Body of pancreas (tissue), 4 donors: Measurements from ENCODE around the gene SPSB2. TPM values are rescaled to one million over a fixed set of nuclear protein-coding genes. Genes with fewer than 3 reads are reported as not detected.

Experiments used
- ATAC-seq: fragments of 150-250 bp; one replicate; pipeline ENCODE4 v1.9.1; 2016
- DNase-seq, 4 donors: peaks; one replicate each; pipeline ENCODE4 v3.0.0-alpha.2; 2019
- H3K27ac ChIP-seq, 4 donors: fragments of 200-600 bp; sonication (generic); 1 replicate in 3 of 4; 2 replicates in 1 of 4; pipeline versions ENCODE4 v1.5.1 to v1.6.1; 2016 to 2019; ENCODE audit warnings: mild to moderate bottlenecking in 1 of 4, mixed read lengths in 1 of 4, moderate library complexity in 1 of 4
- H3K27me3 ChIP-seq, 2 donors: fragments of 200-600 bp; sonication (generic); one replicate each; pipeline ENCODE4 v1.6.0; 2016; ENCODE audit warnings: mild to moderate bottlenecking in 1 of 2
- H3K36me3 ChIP-seq, 2 donors: fragments of 200-600 bp; sonication (generic); replicated peaks in 1 of 2; 2 replicates each; pipeline ENCODE4 v1.5.1; 2016; ENCODE audit warnings: low read depth in 2 of 2; ENCODE audit not compliant: insufficient read depth in 1 of 2
- H3K4me1 ChIP-seq: fragments of 200-600 bp; sonication (generic); one replicate; pipeline ENCODE4 v1.6.0; 2016
- H3K4me3 ChIP-seq, 2 donors: fragments of 200-600 bp; sonication (generic); 1 replicate in 1 of 2; 2 replicates in 1 of 2; pipeline ENCODE4 v1.5.1; 2016 to 2019
- H3K9me3 ChIP-seq, 3 donors: fragments of 200-600 bp; sonication (generic); 1 replicate in 2 of 3; 2 replicates in 1 of 3; pipeline ENCODE4 v1.5.1; 2016
- CTCF ChIP-seq, 7 experiments: fragments of 450-650 bp in 4 of 7; fragments of 200-600 bp in 3 of 7; sonication (generic) in 3 of 7; IDR thresholded peaks; one replicate each; pipeline ENCODE4 v1.5.1; 2016 to 2019; ENCODE audit warnings: antibody characterized with exemption in 7 of 7
- POLR2A ChIP-seq, 3 donors: fragments of 450-650 bp; IDR thresholded peaks; one replicate each; pipeline ENCODE4 v1.6.1; 2016; ENCODE audit warnings: antibody characterized with exemption in 3 of 3, mild to moderate bottlenecking in 2 of 3
- WGBS, 2 donors: methylation state at CpG; one replicate each; pipeline ENCODE4 v1.1.5; 2017; 5-methylcytosine and 5-hydroxymethylcytosine counted together
- intact Hi-C: fragments of 100-400 bp; cut with DNase I; formaldehyde crosslinking; loops from one replicate; pipeline ENCODE4 v1.15.1; 2023
- total RNA-seq, 2 donors: library from RNA; depleted of rRNA; stranded (reverse); fragments of >200 nt; gene quantifications; one replicate each; pipeline ENCODE4 v1.1.0, GENCODE V29; 2016

The SPSB2 gene
- total RNA-seq, 2 donors from 2014 or later = 2.6 to 11.9 TPM

GRCh38 chr12:6830999-6831398 lies 42.1 kb downstream of the SPSB2 start:
- no peaks in the 10 kb centered on the region for H3K27me3 ChIP-seq
- H3K4me3 ChIP-seq = no peak overlapping the region
- WGBS, 2 donors = 77 to 87% methylated on average over 6 of the region's 6 CpGs
- DNase-seq = no peak
- intact Hi-C loops = no loop called here
- no peaks in the 10 kb centered on the region for H3K36me3 ChIP-seq
- TF ChIP-seq CTCF (IDR thresholded peaks at IDR 0.05) (no peak), POLR2A (IDR thresholded peaks at IDR 0.05) (no peak)
- no peak for ATAC-seq
- peaks cover 30% of the 10 kb centered on the region for H3K4me1 ChIP-seq
- H3K27ac ChIP-seq = no peak overlapping the region
- no peaks in the 10 kb centered on the region for H3K9me3 ChIP-seq

GRCh38 chr12:6830286-6830890 lies 42.7 kb downstream of the SPSB2 start:
- no peak for DNase-seq

GRCh38 chr12:6829536-6830220 lies 43.4 kb downstream of the SPSB2 start:
- Histone ChIP-seq H3K36me3 (no peaks in the 10 kb centered on the region), H3K27ac (peak overlapping the region; percentile 46 to 76 (median 72)), H3K4me1 (peaks cover 34% of the 10 kb centered on the region), H3K4me3 (peak overlapping the region; percentile 28 to 65), H3K9me3 (no peaks in the 10 kb centered on the region), H3K27me3 (peaks cover 0 to 8% of the 10 kb centered on the region in 2 donors)
- TF ChIP-seq CTCF (IDR thresholded peaks at IDR 0.05) (peak in 3 of 7 experiments; percentile 31 to 40 (median 34)), POLR2A (IDR thresholded peaks at IDR 0.05) (no peak)
- ATAC-seq (peak; percentile 31), DNase-seq (peak in 2 of 4 donors; percentile 43 to 70)
- intact Hi-C loops = no loop called here
- 38 to 48% methylated on average over 15 to 19 of the region's 19 CpGs for WGBS, 2 donors

More at GRCh38 chr12:6830286-6830890, 42.7 kb downstream of the SPSB2 start:
- H3K36me3 ChIP-seq = no peaks in the 10 kb centered on the region
- H3K27me3 ChIP-seq = peaks cover 0 to 1% of the 10 kb centered on the region in 2 donors
- 81 to 95% methylated on average over 11 of the region's 11 CpGs for WGBS, 2 donors
- H3K9me3 ChIP-seq = no peaks in the 10 kb centered on the region
- H3K27ac ChIP-seq = peak overlapping the region in 1 of 4 donors; percentile 76
- H3K4me3 ChIP-seq = no peak overlapping the region
- no peak for TF ChIP-seq POLR2A (IDR thresholded peaks at IDR 0.05)
- TF ChIP-seq CTCF (IDR thresholded peaks at IDR 0.05) = no peak
- H3K4me1 ChIP-seq = peaks cover 31% of the 10 kb centered on the region
- intact Hi-C loops = no loop called here
- ATAC-seq = no peak

GRCh38 chr12:6828781-6829535 lies 44.1 kb downstream of the SPSB2 start:
- peak; percentile 64 for ATAC-seq
- Histone ChIP-seq H3K27ac (peak overlapping the region; percentile 46 to 76 (median 72)), H3K4me1 (peaks cover 34% of the 10 kb centered on the region), H3K9me3 (no peaks in the 10 kb centered on the region), H3K36me3 (no peaks in the 10 kb centered on the region), H3K4me3 (peak overlapping the region; percentile 28 to 65), H3K27me3 (peaks cover 0 to 14% of the 10 kb centered on the region in 2 donors)
- intact Hi-C loops = no loop called here
- WGBS, 2 donors = 0 to 2% methylated on average over 35 to 51 of the region's 71 CpGs
- TF ChIP-seq CTCF (IDR thresholded peaks at IDR 0.05) (peak in 1 of 7 experiments; percentile 2), POLR2A (IDR thresholded peaks at IDR 0.05) (peak; percentile 48 to 82 (median 76))
- DNase-seq = peak; percentile 60 to 79 (median 70)
